ENCODE data around the gene HEXIM1.

HEXIM1 gene

GRCh38 chr17:45200701-45201100 lies 52.4 kb downstream of the HEXIM1 start:
- no peak overlapping the region for H3K4me3 ChIP-seq (ENCODE audit: low read depth, low read length)
- no peak for DNase-seq (ENCODE audit: low read depth)

- no peak for DNase-seq (ENCODE audit: low read depth)
- no peak overlapping the region for H3K4me3 ChIP-seq (ENCODE audit: low read depth, low read length)
These were observed 53.2 kb downstream of the HEXIM1 start for GRCh38 chr17:45201457-45201856.

Measured in skeletal muscle cell (primary cell).